ENCODE data around the gene PUSL1. TPM values are rescaled to one million over a fixed set of nuclear protein-coding genes. Genes with fewer than 3 reads are reported as not detected.
A peak's percentile ranks its signal among the peaks of the same experiment; 100 is the strongest.

PUSL1 gene
- total and polyA plus RNA-seq, 2 donors (not counting 1 experiment from before 2014, with no cell fraction given) = 15.7 to 25.8 TPM

DNA sequence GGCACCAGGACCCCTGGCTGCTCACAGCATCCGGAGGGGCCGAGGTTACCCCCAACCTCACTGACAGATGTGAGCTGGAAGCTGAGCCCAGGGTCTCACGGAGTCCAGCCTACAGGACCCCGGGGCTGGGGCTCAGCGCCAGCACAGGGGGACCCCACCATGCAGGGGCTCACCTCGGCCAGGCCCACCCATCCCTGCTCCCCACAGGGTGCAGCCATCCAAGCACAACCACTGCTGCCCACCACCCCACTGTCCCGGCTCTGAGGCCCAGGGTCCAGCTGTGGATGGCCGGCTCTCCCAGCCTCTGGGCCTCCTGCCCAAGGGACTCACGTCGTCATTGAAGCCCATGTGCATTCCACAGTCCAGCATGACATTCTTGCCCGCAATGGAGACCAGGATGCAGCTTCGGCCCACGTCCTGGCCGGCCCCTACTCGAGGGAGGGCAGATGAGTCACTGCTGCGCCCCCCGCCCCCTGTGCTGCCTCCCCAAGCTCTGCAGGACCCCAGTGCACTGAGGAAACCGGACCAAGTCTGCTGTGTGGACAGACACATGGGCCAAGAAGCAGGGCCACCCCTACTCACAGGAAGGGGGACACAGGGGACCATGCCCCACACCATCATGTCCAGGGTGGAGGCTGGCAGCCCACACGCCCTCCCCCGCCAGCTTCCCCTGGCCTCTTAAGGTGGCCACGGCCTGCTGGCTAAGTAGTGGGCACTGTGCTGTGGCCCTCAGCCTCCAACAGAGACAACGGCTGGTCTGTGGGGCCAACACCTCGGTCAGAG lies 12.5 kb downstream of the PUSL1 start:
- H3K4me3 Mint-ChIP-seq = no peak overlapping the region
- TF ChIP-seq EZH2 (IDR thresholded peaks at IDR 0.05; ENCODE audit: borderline replicate concordance, insufficient read depth, low read depth, low read length, poor library complexity, severe bottlenecking) = no peak
- no peak for TF ChIP-seq CTCF (IDR thresholded peaks at IDR 0.05)
- Histone ChIP-seq H3K27me3 (replicated peaks in 1 of 4; ENCODE audit: control extremely low read depth in 1 of 4, control insufficient read depth in 3 of 4, insufficient read depth in 4 of 4, low read length in 3 of 4) (no peaks in the 10 kb centered on the region), H3K4me1 (ENCODE audit: control insufficient read depth in 2 of 2, insufficient read depth in 2 of 2, low read length in 2 of 2) (peaks cover 16 to 27% of the 10 kb centered on the region in 2 donors), H3K79me2 (ENCODE audit: control insufficient read depth, insufficient read depth, low read length) (peaks cover 60% of the 10 kb centered on the region), H3K36me3 (replicated peaks in 1 of 2; ENCODE audit: control extremely low read depth in 1 of 2, control insufficient read depth in 1 of 2, extremely low read depth in 1 of 2, insufficient read depth in 2 of 2, low read length in 1 of 2) (peaks cover 0 to 20% of the 10 kb centered on the region in 2 experiments), H3K4me2 (replicated peaks; ENCODE audit: low read depth, low read length, poor library complexity, severe bottlenecking) (peak overlapping the region; percentile 5), H4K20me1 (ENCODE audit: control insufficient read depth, insufficient read depth, low read length, poor library complexity, severe bottlenecking) (peaks cover 58% of the 10 kb centered on the region), H3K9ac (ENCODE audit: low read length) (no peak overlapping the region), H3K27ac (ENCODE audit: low read length in 2 of 2) (no peak overlapping the region), H3K4me3 (ENCODE audit: control extremely low read depth in 1 of 5, extremely low read depth in 1 of 5, insufficient read depth in 1 of 5, low read depth in 2 of 5, low read length in 4 of 5) (no peak overlapping the region), H3K9me3 (ENCODE audit: control extremely low read depth in 1 of 3, control insufficient read depth in 2 of 3, insufficient read depth in 1 of 3, low read length in 2 of 3) (no peaks in the 10 kb centered on the region), H2AFZ (ENCODE audit: insufficient read depth, low read depth, low read length, poor library complexity, severe bottlenecking) (no peak overlapping the region)
- peak overlapping the region; percentile 37 for H3K27ac Mint-ChIP-seq
- POLR2A ChIA-PET = no interaction called here
- ATAC-seq (ENCODE audit: low read depth) (no peak), DNase-seq (no peak)
- 97% methylated on average over 23 of the region's 23 CpGs for WGBS (ENCODE audit: insufficient coverage)
- H3K9me3 Mint-ChIP-seq (ENCODE audit: insufficient read depth) = no peaks in the 10 kb centered on the region
- peaks cover 24% of the 10 kb centered on the region for H3K4me1 Mint-ChIP-seq
- no peaks in the 10 kb centered on the region for H3K27me3 Mint-ChIP-seq
- CTCF ChIA-PET = interaction anchor here (1.3 kb wide), 1 partner anchor 11 kb away, joined by 3 read pairs; no protein-coding TSS in a partner anchor
- intact Hi-C loops (cut with micrococcal nuclease) = no loop called here

DNA sequence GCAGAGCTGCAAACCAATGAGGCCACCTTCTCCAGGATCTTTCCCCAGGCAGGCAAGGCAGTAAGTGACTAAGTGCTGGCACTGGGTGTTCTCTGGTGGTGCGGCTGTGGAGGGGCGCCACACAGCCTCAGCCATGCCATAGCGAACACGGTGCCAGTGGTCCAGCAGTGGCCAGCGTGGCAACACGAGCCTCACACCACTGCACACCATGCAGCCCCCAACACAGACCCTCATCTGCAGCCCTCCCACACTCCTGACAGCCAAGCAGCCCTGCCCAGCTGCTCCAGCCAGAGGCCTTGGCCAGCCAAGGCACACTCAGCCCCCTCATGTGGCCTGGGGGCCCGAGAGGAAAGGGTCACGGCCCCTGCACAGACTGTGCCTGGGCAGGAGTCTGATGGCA lies 13.1 kb downstream of the PUSL1 start:
- CTCF ChIA-PET = interaction anchor here (1.3 kb wide), 1 partner anchor 12 kb away, joined by 3 read pairs; no protein-coding TSS in a partner anchor
- H3K9me3 Mint-ChIP-seq (ENCODE audit: insufficient read depth) = no peaks in the 10 kb centered on the region
- peaks cover 20 to 32% of the 10 kb centered on the region in 2 donors for H3K4me1 ChIP-seq (ENCODE audit: control insufficient read depth in 2 of 2, insufficient read depth in 2 of 2, low read length in 2 of 2)
- peaks cover 29% of the 10 kb centered on the region for H3K4me1 Mint-ChIP-seq
- no peak for ATAC-seq (ENCODE audit: low read depth)
- no peak overlapping the region for H2AFZ ChIP-seq (ENCODE audit: insufficient read depth, low read depth, low read length, poor library complexity, severe bottlenecking)
- H3K4me3 Mint-ChIP-seq = no peak overlapping the region
- peak overlapping the region; percentile 37 for H3K27ac Mint-ChIP-seq
- no peak overlapping the region for H3K4me2 ChIP-seq (replicated peaks; ENCODE audit: low read depth, low read length, poor library complexity, severe bottlenecking)
- H3K9me3 ChIP-seq (ENCODE audit: control extremely low read depth in 1 of 3, control insufficient read depth in 2 of 3, insufficient read depth in 1 of 3, low read length in 2 of 3) = no peaks in the 10 kb centered on the region
- POLR2A ChIA-PET = no interaction called here
- WGBS (ENCODE audit: insufficient coverage) = 97% methylated on average over 8 of the region's 8 CpGs
- no peaks in the 10 kb centered on the region for H3K27me3 ChIP-seq (replicated peaks in 1 of 4; ENCODE audit: control extremely low read depth in 1 of 4, control insufficient read depth in 3 of 4, insufficient read depth in 4 of 4, low read length in 3 of 4)
- no peak overlapping the region for H3K27ac ChIP-seq (ENCODE audit: low read length in 2 of 2)
- peaks cover 0 to 20% of the 10 kb centered on the region in 2 experiments for H3K36me3 ChIP-seq (replicated peaks in 1 of 2; ENCODE audit: control extremely low read depth in 1 of 2, control insufficient read depth in 1 of 2, extremely low read depth in 1 of 2, insufficient read depth in 2 of 2, low read length in 1 of 2)
- no peaks in the 10 kb centered on the region for H3K27me3 Mint-ChIP-seq
- DNase-seq = no peak
- TF ChIP-seq CTCF (IDR thresholded peaks at IDR 0.05) = no peak
- TF ChIP-seq EZH2 (IDR thresholded peaks at IDR 0.05; ENCODE audit: borderline replicate concordance, insufficient read depth, low read depth, low read length, poor library complexity, severe bottlenecking) = no peak
- H3K79me2 ChIP-seq (ENCODE audit: control insufficient read depth, insufficient read depth, low read length) = peaks cover 63% of the 10 kb centered on the region
- intact Hi-C loops (cut with micrococcal nuclease) = no loop called here
- no peak overlapping the region for H3K9ac ChIP-seq (ENCODE audit: low read length)
- peaks cover 62% of the 10 kb centered on the region for H4K20me1 ChIP-seq (ENCODE audit: control insufficient read depth, insufficient read depth, low read length, poor library complexity, severe bottlenecking)
- no peak overlapping the region for H3K4me3 ChIP-seq (ENCODE audit: control extremely low read depth in 1 of 5, extremely low read depth in 1 of 5, insufficient read depth in 1 of 5, low read depth in 2 of 5, low read length in 4 of 5)

Data from B cell (primary cell).